GM18505 (cell line): ENCODE data around the gene PCDH9.

Experiments used
- ATAC-seq: cut with Tn5 transposase; IDR thresholded peaks from one replicate; pipeline ENCODE4 v1.9.1; 2021; ENCODE audit not compliant: unreplicated experiment
- POLR2A ChIP-seq: IDR thresholded peaks from 4 replicates; pipeline ENCODE4 v1.6.1; 2011; ENCODE audit warnings: borderline replicate concordance; ENCODE audit not compliant: insufficient read depth, insufficient read length; ENCODE audit errors: extremely low read depth

Gene PCDH9

DNA sequence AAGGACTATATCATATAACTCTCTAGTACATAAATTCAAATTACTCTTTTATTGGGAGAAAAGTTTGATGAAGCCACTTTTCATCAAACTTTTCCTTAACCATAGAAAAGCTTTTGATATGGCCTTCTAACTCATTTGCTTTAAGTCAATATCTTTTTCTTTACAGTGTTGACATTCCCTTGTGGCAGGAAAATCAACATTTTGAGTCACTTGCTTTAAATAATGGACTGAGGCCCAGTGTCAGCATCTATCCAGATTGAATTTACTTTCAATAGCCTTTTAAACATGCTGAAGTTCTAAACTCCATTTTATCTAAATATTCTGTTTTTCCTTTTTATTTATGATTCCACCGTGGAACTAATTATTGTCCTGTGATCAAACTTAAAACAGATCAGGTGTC is 62.7 kb downstream of the PCDH9 start:
- ATAC-seq = no peak
- TF ChIP-seq POLR2A = no peak

DNA sequence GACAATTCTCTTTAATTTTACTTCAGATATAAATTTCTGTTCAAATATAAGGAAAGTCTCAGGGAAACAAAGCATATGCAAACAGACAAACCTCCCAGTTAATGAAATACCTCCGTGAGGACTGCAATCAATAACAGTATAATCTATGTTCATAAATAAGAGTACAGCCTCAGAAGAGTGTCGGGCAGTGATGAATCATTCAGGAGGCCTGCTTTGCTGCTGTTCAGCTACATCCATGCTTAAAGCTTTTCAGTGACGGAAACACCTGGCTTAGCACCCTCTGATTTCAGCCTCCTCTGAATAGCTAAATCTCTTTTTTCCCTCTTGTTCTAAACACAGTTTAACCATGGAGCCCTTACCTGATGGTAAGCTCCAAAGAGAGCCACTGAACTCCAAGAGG is 69.0 kb downstream of the PCDH9 start:
- ATAC-seq = no peak
- TF ChIP-seq POLR2A = no peak

DNA sequence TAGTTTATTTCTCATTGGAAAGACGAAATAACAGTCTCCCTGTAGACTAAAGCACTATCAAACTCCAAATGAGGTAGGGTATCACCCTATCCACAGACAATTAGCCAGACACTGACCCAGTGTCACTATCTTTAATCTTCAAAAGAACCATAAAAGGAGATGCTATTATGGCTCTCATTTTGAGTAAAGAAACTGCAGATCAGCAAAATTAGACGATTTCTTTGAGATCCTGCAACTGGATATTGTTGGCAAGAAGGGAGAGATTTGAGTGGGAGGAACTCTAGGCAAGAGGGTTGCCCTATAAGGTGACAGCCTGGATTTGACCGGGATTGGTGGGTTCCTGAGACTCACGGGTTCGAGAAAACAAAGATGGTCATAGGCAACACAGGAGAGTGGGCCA is 71.2 kb downstream of the PCDH9 start:
- no peak for TF ChIP-seq POLR2A
- no peak for ATAC-seq

GRCh38 chr13:67156723-67157060 is 73.4 kb downstream of the PCDH9 start:
- no peak for TF ChIP-seq POLR2A

GRCh38 chr13:67155898-67156722 is 74.0 kb downstream of the PCDH9 start:
- TF ChIP-seq POLR2A = no peak
- no peak for ATAC-seq

More at GRCh38 chr13:67156723-67157060, 73.4 kb downstream of the PCDH9 start:
- ATAC-seq = no peak

GRCh38 chr13:67152085-67152484 is 78.1 kb downstream of the PCDH9 start:
- TF ChIP-seq POLR2A = no peak
- no peak for ATAC-seq

- TF ChIP-seq POLR2A = no peak
- ATAC-seq = no peak
Observed at GRCh38 chr13:67151652-67152051, 78.5 kb downstream of the PCDH9 start.

- no peak for TF ChIP-seq POLR2A
- ATAC-seq = no peak
Observed at GRCh38 chr13:67150608-67151007, 79.5 kb downstream of the PCDH9 start.

DNA sequence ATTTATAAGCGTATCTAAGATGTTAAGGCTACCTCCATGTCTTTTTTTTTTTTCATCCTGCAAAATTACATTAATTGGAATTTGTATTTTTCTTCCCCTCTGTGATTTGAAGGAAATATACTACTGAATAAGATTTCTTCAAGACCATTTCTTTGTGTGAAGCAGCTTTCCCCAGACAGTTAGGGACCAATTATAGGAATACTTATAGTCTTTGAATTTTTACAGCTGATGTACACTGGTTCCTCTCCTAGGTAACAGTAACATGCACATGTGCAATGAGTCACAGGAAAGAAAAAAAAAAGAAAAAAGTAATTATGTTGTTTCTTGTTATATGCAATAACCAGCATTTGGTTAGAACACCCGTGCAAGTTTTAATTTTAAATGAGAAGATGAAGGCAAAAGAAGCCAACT is 82.0 kb downstream of the PCDH9 start:
- TF ChIP-seq POLR2A = no peak
- no peak for ATAC-seq

GRCh38 chr13:67147342-67148133 is 82.6 kb downstream of the PCDH9 start:
- ATAC-seq = no peak
- no peak for TF ChIP-seq POLR2A

DNA sequence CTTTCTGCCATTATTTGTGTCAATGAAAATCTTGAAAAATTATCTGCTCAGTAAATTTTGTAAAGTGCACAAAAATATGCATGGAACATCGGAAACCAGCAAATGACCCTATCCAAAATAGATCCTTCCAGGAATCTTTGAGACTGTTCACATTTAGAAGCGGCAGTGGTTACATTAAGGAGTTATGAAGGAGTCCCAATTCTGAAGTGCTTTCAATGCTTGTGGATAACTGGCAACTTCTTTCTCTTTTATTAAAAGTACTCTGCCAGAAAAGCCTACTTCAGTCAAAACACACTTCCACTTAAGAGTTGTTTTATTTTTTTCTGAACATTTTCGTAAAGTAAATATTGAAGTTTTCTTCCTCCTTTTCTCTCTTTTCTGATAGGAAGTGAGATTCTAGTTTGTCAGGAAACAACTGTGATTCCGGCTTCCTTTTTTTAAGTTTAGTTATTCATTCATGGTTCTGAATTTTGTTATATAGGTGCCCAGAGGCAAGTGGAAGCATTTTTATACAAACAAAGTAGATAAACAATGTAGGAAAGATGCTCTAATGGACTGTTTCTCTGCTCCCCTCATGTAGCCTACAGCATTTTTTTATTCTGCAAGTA is 83.5 kb downstream of the PCDH9 start:
- no peak for TF ChIP-seq POLR2A
- ATAC-seq = no peak

DNA sequence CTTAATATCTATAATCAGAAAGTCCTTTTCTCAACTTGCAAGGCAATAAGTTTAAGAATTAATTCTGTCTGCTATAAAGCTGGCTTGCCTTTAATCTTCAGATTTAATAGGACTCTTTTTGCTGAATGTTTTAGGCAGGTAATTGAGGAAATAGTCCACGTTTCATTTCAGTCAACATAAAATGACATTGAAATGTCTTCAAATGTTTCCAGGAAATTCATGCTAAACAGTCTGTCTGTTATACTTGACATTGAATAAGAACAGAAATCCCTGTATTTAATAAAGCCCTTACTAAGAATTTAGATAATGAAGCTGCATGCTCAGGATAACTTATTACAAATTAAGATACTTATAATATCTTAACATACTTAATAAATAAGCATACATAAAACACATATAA is 84.2 kb downstream of the PCDH9 start:
- no peak for TF ChIP-seq POLR2A
- no peak for ATAC-seq

- no peak for TF ChIP-seq POLR2A
- ATAC-seq = no peak
Observed at GRCh38 chr13:67143544-67144115, 86.5 kb downstream of the PCDH9 start.

GRCh38 chr13:67140006-67140405 is 90.1 kb downstream of the PCDH9 start:
- no peak for TF ChIP-seq POLR2A
- ATAC-seq = no peak

- no peak for TF ChIP-seq POLR2A
- ATAC-seq = no peak
Observed at GRCh38 chr13:67139551-67139950, 90.6 kb downstream of the PCDH9 start.
